A673 (cell line): ENCODE results near the gene ETFRF1. TPM values are rescaled to one million over a fixed set of nuclear protein-coding genes. Genes with fewer than 3 reads are reported as not detected.
A peak's percentile ranks its signal among the peaks of the same experiment; 100 is the strongest.

Source experiments
- BruUV-seq: library from RNA; stranded (reverse); fragments of 400-500 nt; replicated peaks from 2 replicates; lab custom pipeline; 2021; lab: Mats Ljungman, UMichigan
- CTCF ChIA-PET: fragments of 300-600 bp; sonication (Branson Sonifier 250); formaldehyde crosslinking; loops from one replicate; lab custom pipeline; 2022; ENCODE audit warnings: antibody characterized with exemption; lab: Charles Lee
- POLR2A ChIA-PET: fragments of 300-600 bp; sonication (Branson Sonifier 250); formaldehyde crosslinking; loops from one replicate; lab custom pipeline; 2022; ENCODE audit warnings: antibody characterized with exemption; ENCODE audit not compliant: low non-redundant PET; lab: Charles Lee
- DNase-seq: peaks from one replicate; pipeline ENCODE4 v3.0.0-alpha.2; 2015; ENCODE audit warnings: low spot score
- H3K27ac ChIP-seq: fragments of 200-600 bp; sonication (generic); 2 replicates; pipeline ENCODE4 v1.5.1; 2016; ENCODE audit warnings: mixed run types, low read depth, mild to moderate bottlenecking, mixed read lengths, antibody characterized with exemption, low read length; ENCODE audit not compliant: poor library complexity, severe bottlenecking
- H3K27me3 ChIP-seq: fragments of 200-600 bp; sonication (generic); replicated peaks from 2 replicates; pipeline ENCODE4 v1.6.1; 2017; ENCODE audit warnings: mixed run types, low read depth, mild to moderate bottlenecking, mixed read lengths, antibody characterized with exemption, low read length; ENCODE audit not compliant: insufficient read depth, poor library complexity
- H3K36me3 ChIP-seq: fragments of 200-600 bp; sonication (generic); 2 replicates; pipeline ENCODE4 v1.6.1; 2016; ENCODE audit warnings: mixed run types, mild to moderate bottlenecking, mixed read lengths, antibody characterized with exemption, low read length; ENCODE audit not compliant: insufficient read depth, poor library complexity, severe bottlenecking
- H3K4me1 ChIP-seq: fragments of 200-600 bp; sonication (generic); 2 replicates; pipeline ENCODE4 v1.6.1; 2017; ENCODE audit warnings: mixed run types, mild to moderate bottlenecking, mixed read lengths, antibody characterized with exemption, low read length; ENCODE audit not compliant: insufficient read depth, poor library complexity, severe bottlenecking
- H3K4me3 ChIP-seq: fragments of 200-600 bp; sonication (generic); 2 replicates; pipeline ENCODE4 v1.5.1; 2016; ENCODE audit warnings: low read depth, mixed run types, mild to moderate bottlenecking, mixed read lengths, low read length; ENCODE audit not compliant: poor library complexity, severe bottlenecking
- H3K9me3 ChIP-seq: fragments of 200-600 bp; sonication (generic); 2 replicates; pipeline ENCODE4 v1.6.1; 2016; ENCODE audit warnings: mixed run types, low read depth, mild to moderate bottlenecking, mixed read lengths, antibody characterized with exemption, low read length; ENCODE audit not compliant: poor library complexity, severe bottlenecking
- CTCF ChIP-seq: fragments of 300-800, 200-600 bp; sonication (generic); conservative IDR thresholded peaks from 2 replicates; pipeline ENCODE4 v1.5.1; 2017; ENCODE audit warnings: low read depth, mild to moderate bottlenecking, antibody characterized with exemption, low read length, moderate library complexity, mixed read lengths
- EZH2 ChIP-seq: fragments of 200-600 bp; sonication (generic); IDR thresholded peaks from 2 replicates; pipeline ENCODE4 v1.6.1; 2017; ENCODE audit warnings: borderline replicate concordance, low read depth, mild to moderate bottlenecking, mixed read lengths, antibody characterized with exemption, low read length; ENCODE audit not compliant: poor library complexity, severe bottlenecking
- intact Hi-C: fragments of 100-400 bp; cut with micrococcal nuclease; formaldehyde crosslinking; loops from one replicate; pipeline ENCODE4 v1.10.0; 2022; ENCODE audit not compliant: unreplicated experiment
- total RNA-seq: library from RNA; stranded (reverse); gene quantifications from 2 replicates; pipeline ENCODE4 v1.2.3, GENCODE V29; 2021

The ETFRF1 gene
- total RNA-seq, 1 experiment from 2014 or later: 12.9 TPM

DNA sequence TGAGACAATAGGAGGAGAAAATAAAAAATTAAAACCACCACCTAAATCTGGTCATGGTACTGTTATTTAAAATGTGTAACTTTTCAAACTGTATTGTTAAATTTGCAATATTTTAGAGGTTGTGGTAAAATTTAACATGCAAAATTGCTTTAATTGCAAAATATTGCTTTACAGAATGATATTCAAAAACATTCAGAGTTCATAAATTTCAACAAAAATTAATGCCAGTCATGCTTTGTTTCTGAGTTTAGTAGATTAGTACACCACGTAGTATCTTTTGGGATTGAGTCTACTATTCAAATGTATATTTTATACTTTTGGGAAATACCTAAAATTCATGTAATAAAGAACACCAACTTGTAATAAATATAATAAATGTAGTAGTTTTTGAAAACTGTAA lies 18.3 kb downstream of the ETFRF1 start:
- Histone ChIP-seq H3K27ac (no peak overlapping the region), H3K36me3 (peaks cover 7% of the 10 kb centered on the region), H3K27me3 (no peaks in the 10 kb centered on the region), H3K4me3 (no peak overlapping the region), H3K4me1 (no peaks in the 10 kb centered on the region), H3K9me3 (no peaks in the 10 kb centered on the region)
- no peak for DNase-seq
- no TSS peak for BruUV-seq
- TF ChIP-seq CTCF: no peak
- TF ChIP-seq EZH2: no peak
- CTCF ChIA-PET: no interaction called here
- POLR2A ChIA-PET: no interaction called here
- intact Hi-C loops: no loop called here

DNA sequence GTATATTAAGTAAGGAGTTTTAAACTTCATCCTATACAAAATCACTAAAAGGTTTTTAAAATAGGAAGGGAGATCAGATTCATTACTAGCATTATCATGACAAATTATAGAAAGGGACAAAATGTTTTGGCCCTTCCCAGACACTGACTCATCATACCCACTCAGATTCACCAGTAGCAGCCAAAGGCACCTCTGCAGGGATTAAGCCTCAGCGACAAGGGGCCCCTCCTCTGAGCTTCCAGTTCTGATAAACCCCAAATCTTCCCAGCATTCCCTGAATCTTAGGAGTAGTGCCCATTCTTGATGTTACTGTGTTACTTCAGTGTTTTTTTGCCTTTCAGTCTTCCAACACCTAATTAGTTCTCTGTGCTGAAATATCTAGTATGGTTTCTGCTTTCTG lies 41.2 kb downstream of the ETFRF1 start:
- CTCF ChIA-PET: no interaction called here
- DNase-seq: peak; percentile 18
- Histone ChIP-seq H3K36me3 (peaks cover 4% of the 10 kb centered on the region), H3K4me3 (no peak overlapping the region), H3K27ac (no peak overlapping the region), H3K9me3 (no peaks in the 10 kb centered on the region), H3K27me3 (no peaks in the 10 kb centered on the region), H3K4me1 (peaks cover 9% of the 10 kb centered on the region)
- TF ChIP-seq EZH2 (no peak), CTCF (no peak)
- intact Hi-C loops: no loop called here
- BruUV-seq: no TSS peak
- POLR2A ChIA-PET: no interaction called here

GRCh38 chr12:25236626-25237025 lies 41.6 kb downstream of the ETFRF1 start:
- DNase-seq: no peak
- no peak overlapping the region for H3K4me3 ChIP-seq
- H3K36me3 ChIP-seq: peaks cover 4% of the 10 kb centered on the region
- no peak overlapping the region for H3K27ac ChIP-seq
- no peaks in the 10 kb centered on the region for H3K27me3 ChIP-seq
- H3K9me3 ChIP-seq: no peaks in the 10 kb centered on the region
- no TSS peak for BruUV-seq
- ChIA-PET POLR2A (no interaction called here), CTCF (no interaction called here)
- TF ChIP-seq CTCF (no peak), EZH2 (no peak)
- intact Hi-C loops: no loop called here
- peaks cover 9% of the 10 kb centered on the region for H3K4me1 ChIP-seq
